GM12891 (cell line): ENCODE data around the gene PCIF1.
"Not testable (repeated sequence)": the region's sequence is repeated elsewhere in the genome, so short reads cannot be mapped to it uniquely, and the experiment has no call there.

Source experiments
- DNase-seq: peaks from one replicate; pipeline ENCODE4 v3.0.0; 2011; ENCODE audit warnings: low spot score; ENCODE audit not compliant: insufficient read length
- FAIRE-seq: peaks from 2 replicates; lab custom pipeline; 2011; peaks lifted over from hg19 to GRCh38; lab: Jason Lieb, UNC
- PAX5 ChIP-seq: IDR thresholded peaks from 2 replicates; pipeline ENCODE4 v1.6.1; 2011; ENCODE audit warnings: low read length, moderate library complexity, mild to moderate bottlenecking; ENCODE audit not compliant: insufficient read depth, severe bottlenecking
- POLR2A ChIP-seq: IDR thresholded peaks from 2 replicates; pipeline ENCODE4 v1.6.1; 2011; ENCODE audit warnings: low read depth, low read length, control low read depth
- POLR2AphosphoS5 ChIP-seq: IDR thresholded peaks from 2 replicates; pipeline ENCODE4 v1.6.1; 2011; ENCODE audit warnings: low read depth, low read length, control low read depth
- POU2F2 ChIP-seq: IDR thresholded peaks from 2 replicates; pipeline ENCODE4 v1.6.1; 2011; ENCODE audit warnings: low read depth, mild to moderate bottlenecking, control low read depth, low read length, moderate library complexity
- SPI1 ChIP-seq: IDR thresholded peaks from 2 replicates; pipeline ENCODE4 v1.6.1; 2011; ENCODE audit warnings: low read depth, low read length, control low read depth
- TAF1 ChIP-seq: IDR thresholded peaks from 2 replicates; pipeline ENCODE4 v1.6.1; 2011; ENCODE audit warnings: low read depth, low read length, control low read depth

The PCIF1 gene

GRCh38 chr20:45893831-45894230 is 40.7 kb upstream of the PCIF1 start:
- DNase-seq (no peak), FAIRE-seq (no peak)
- no peak for TF ChIP-seq POLR2AphosphoS5
- no peak for TF ChIP-seq TAF1
- no peak for TF ChIP-seq POLR2A
- TF ChIP-seq PAX5 = no peak
- no peak for TF ChIP-seq POU2F2
- TF ChIP-seq SPI1 = no peak

GRCh38 chr20:45894797-45895196 is 39.7 kb upstream of the PCIF1 start:
- no peak for TF ChIP-seq SPI1
- no peak for TF ChIP-seq POLR2AphosphoS5
- TF ChIP-seq POU2F2 = no peak
- TF ChIP-seq PAX5 = no peak
- TF ChIP-seq TAF1 = no peak
- no peak for TF ChIP-seq POLR2A
- FAIRE-seq = no peak
- no peak for DNase-seq

GRCh38 chr20:45896641-45897161 is 37.8 kb upstream of the PCIF1 start:
- TF ChIP-seq TAF1 (no peak), POU2F2 (no peak), PAX5 (no peak)
- no peak for FAIRE-seq
- no peak for DNase-seq

- FAIRE-seq (no peak), DNase-seq (no peak)
- TF ChIP-seq POU2F2 = no peak
- no peak for TF ChIP-seq POLR2AphosphoS5
- no peak for TF ChIP-seq TAF1
- no peak for TF ChIP-seq POLR2A
- no peak for TF ChIP-seq SPI1
- TF ChIP-seq PAX5 = no peak
Measured at GRCh38 chr20:45897289-45897688, 37.2 kb upstream of the PCIF1 start.

- no peak for FAIRE-seq
- no peak for DNase-seq
- TF ChIP-seq SPI1 (no peak), PAX5 (no peak), POU2F2 (no peak), POLR2AphosphoS5 (no peak), POLR2A (no peak), TAF1 (no peak)
Measured at GRCh38 chr20:45897692-45898091, 36.8 kb upstream of the PCIF1 start.

GRCh38 chr20:45898285-45898684 is 36.2 kb upstream of the PCIF1 start:
- FAIRE-seq (no peak), DNase-seq (no peak)
- TF ChIP-seq SPI1 (no peak), TAF1 (no peak), POLR2AphosphoS5 (no peak), POLR2A (no peak), POU2F2 (no peak), PAX5 (no peak)

- DNase-seq (no peak), FAIRE-seq (no peak)
- TF ChIP-seq SPI1 = no peak
- no peak for TF ChIP-seq POU2F2
- no peak for TF ChIP-seq PAX5
- TF ChIP-seq POLR2AphosphoS5 = no peak
- TF ChIP-seq TAF1 = no peak
- no peak for TF ChIP-seq POLR2A
Measured at GRCh38 chr20:45899046-45899835, 35.2 kb upstream of the PCIF1 start.

- FAIRE-seq, DNase-seq: not testable (repeated sequence)
Measured at GRCh38 chr20:45901332-45901731, 33.2 kb upstream of the PCIF1 start.

- TF ChIP-seq POLR2A (no peak), PAX5 (no peak), POLR2AphosphoS5 (no peak), SPI1 (no peak), POU2F2 (no peak), TAF1 (no peak)
- no peak for DNase-seq
- FAIRE-seq = no peak
Measured at GRCh38 chr20:45902199-45902701, 32.2 kb upstream of the PCIF1 start.
